IMR-90 (cell line): ENCODE results near the gene XYLB. TPM values are rescaled to one million over a fixed set of nuclear protein-coding genes. Genes with fewer than 3 reads are reported as not detected.

Experiments used
- ATAC-seq: fragments of 200-7000 bp; cut with Tn5 transposase; 2 replicates; pipeline ENCODE4 v1.9.1; 2020; ENCODE audit warnings: low read depth, mild to moderate bottlenecking, moderate library complexity
- BruUV-seq: library from RNA; stranded (reverse); fragments of 400-500 nt; replicated peaks from 2 replicates; lab custom pipeline; 2021; lab: Mats Ljungman, UMichigan
- CTCF ChIA-PET: fragments of 300-600 bp; formaldehyde crosslinking; extraction: SDS; loops from one replicate; lab custom pipeline; 2021; ENCODE audit warnings: antibody characterized with exemption; lab: Yijun Ruan, JAX
- POLR2A ChIA-PET: fragments of 300-600 bp; sonication (Branson Sonifier 250); formaldehyde crosslinking; loops from one replicate; lab custom pipeline; 2022; ENCODE audit warnings: antibody characterized with exemption; ENCODE audit not compliant: unreplicated experiment; lab: Charles Lee
- DNase-seq: peaks from one replicate; pipeline ENCODE4 v3.0.0; 2013
- H2AFZ ChIP-seq: replicated peaks from 2 replicates; pipeline ENCODE3; 2013; ENCODE audit warnings: low read length, mild to moderate bottlenecking; ENCODE audit not compliant: poor library complexity
- H2AK5ac ChIP-seq: 2 replicates; pipeline ENCODE4 v1.6.1; 2013; ENCODE audit warnings: low read depth, low read length, inconsistent platforms
- H2AK9ac ChIP-seq: replicated peaks from 2 replicates; pipeline ENCODE3; 2013; ENCODE audit warnings: mild to moderate bottlenecking, low read depth, low read length, moderate library complexity; ENCODE audit not compliant: poor library complexity
- H2BK120ac ChIP-seq: 2 replicates; pipeline ENCODE4 v1.6.1; 2013; ENCODE audit warnings: low read depth, low read length, inconsistent platforms
- H2BK15ac ChIP-seq: 3 replicates; pipeline ENCODE4 v1.6.1; 2013; ENCODE audit warnings: low read depth, low read length, inconsistent platforms
- H2BK20ac ChIP-seq: 2 replicates; pipeline ENCODE4 v1.6.1; 2013; ENCODE audit warnings: low read depth, mild to moderate bottlenecking, inconsistent platforms, low read length, moderate library complexity
- H2BK5ac ChIP-seq: 2 replicates; pipeline ENCODE4 v1.6.1; 2013; ENCODE audit warnings: mild to moderate bottlenecking, low read depth, low read length, inconsistent platforms; ENCODE audit not compliant: poor library complexity, severe bottlenecking
- H3K14ac ChIP-seq: replicated peaks from 2 replicates; pipeline ENCODE4 v1.6.1; 2013; ENCODE audit warnings: low read depth, low read length, inconsistent platforms
- H3K18ac ChIP-seq: 2 replicates; pipeline ENCODE4 v1.6.1; 2013; ENCODE audit warnings: low read depth, low read length, control low read depth
- H3K23ac ChIP-seq: 2 replicates; pipeline ENCODE4 v1.6.1; 2013; ENCODE audit warnings: low read depth, low read length, inconsistent platforms
- H3K27ac ChIP-seq: 2 replicates; pipeline ENCODE4 v1.5.1; 2013; ENCODE audit warnings: mild to moderate bottlenecking, control low read depth, low read length; ENCODE audit not compliant: insufficient read depth
- H3K27me3 ChIP-seq: 2 replicates; pipeline ENCODE4 v1.6.1; 2013; ENCODE audit warnings: low read length; ENCODE audit not compliant: control insufficient read depth, insufficient read depth
- H3K36me3 ChIP-seq: 2 replicates; pipeline ENCODE4 v1.6.1; 2013; ENCODE audit warnings: low read length, mixed read lengths; ENCODE audit not compliant: control insufficient read depth, insufficient read depth
- H3K4ac ChIP-seq: 2 replicates; pipeline ENCODE4 v1.6.1; 2013; ENCODE audit warnings: low read depth, low read length, inconsistent platforms
- H3K4me1 ChIP-seq: 2 replicates; pipeline ENCODE4 v1.6.1; 2013; ENCODE audit warnings: low read length, mixed read lengths; ENCODE audit not compliant: control insufficient read depth, insufficient read depth
- H3K4me2 ChIP-seq: 2 replicates; pipeline ENCODE4 v1.6.1; 2013; ENCODE audit warnings: low read depth, mild to moderate bottlenecking, control low read depth, low read length, moderate library complexity
- H3K4me3 ChIP-seq: 2 replicates; pipeline ENCODE4 v1.5.1; 2013; ENCODE audit warnings: low read depth, mild to moderate bottlenecking, control low read depth, low read length, moderate library complexity; ENCODE audit not compliant: insufficient read depth
- H3K56ac ChIP-seq: 2 replicates; pipeline ENCODE4 v1.6.1; 2013; ENCODE audit warnings: low read length, inconsistent platforms; ENCODE audit not compliant: insufficient read depth; ENCODE audit errors: extremely low read depth
- H3K79me1 ChIP-seq, 2 experiments: 2 replicates each; pipeline ENCODE4 v1.6.1; 2013; ENCODE audit warnings: low read length in 2 of 2, inconsistent platforms in 1 of 2, low read depth in 1 of 2
- H3K9ac ChIP-seq: 2 replicates; pipeline ENCODE4 v1.6.1; 2013; ENCODE audit warnings: low read depth, low read length, control low read depth
- H3K9me1 ChIP-seq: 2 replicates; pipeline ENCODE4 v1.6.1; 2013; ENCODE audit warnings: low read length, inconsistent platforms; ENCODE audit not compliant: insufficient read depth
- H3K9me3 ChIP-seq: 2 replicates; pipeline ENCODE4 v1.6.1; 2013; ENCODE audit warnings: low read length; ENCODE audit not compliant: control insufficient read depth, insufficient read depth
- H4K20me1 ChIP-seq: 2 replicates; pipeline ENCODE4 v1.6.1; 2013; ENCODE audit warnings: low read length, inconsistent platforms; ENCODE audit not compliant: insufficient read depth
- H4K5ac ChIP-seq: 2 replicates; pipeline ENCODE4 v1.6.1; 2013; ENCODE audit warnings: mild to moderate bottlenecking, low read depth, low read length, control low read depth
- H4K8ac ChIP-seq, 2 experiments: 2 replicates each; pipeline ENCODE4 v1.6.1; 2013; ENCODE audit warnings: low read depth in 2 of 2, low read length in 2 of 2, control low read depth in 1 of 2, inconsistent platforms in 1 of 2
- H4K91ac ChIP-seq: 2 replicates; pipeline ENCODE4 v1.6.1; 2013; ENCODE audit warnings: low read depth, low read length, inconsistent platforms; ENCODE audit not compliant: insufficient read depth
- BHLHE40 ChIP-seq: fragments of 150-350 bp; IDR thresholded peaks from 2 replicates; pipeline ENCODE4 v1.6.1; 2016; ENCODE audit warnings: mild to moderate bottlenecking, low read depth, low read length
- FOS ChIP-seq: fragments of 150-350 bp; IDR thresholded peaks from 2 replicates; pipeline ENCODE4 v1.6.1; 2016; ENCODE audit warnings: low read depth, low read length
- MAFK ChIP-seq: IDR thresholded peaks from 2 replicates; pipeline ENCODE4 v1.6.1; 2012; ENCODE audit warnings: low read depth, low read length, improper control_type of control experiment
- MXI1 ChIP-seq: IDR thresholded peaks from 2 replicates; pipeline ENCODE4 v1.6.1; 2012; ENCODE audit warnings: low read depth, mild to moderate bottlenecking, low read length, moderate library complexity, borderline replicate concordance
- NFE2L2 ChIP-seq: fragments of 150-350 bp; IDR thresholded peaks from 2 replicates; pipeline ENCODE4 v1.6.1; 2016; ENCODE audit warnings: low read depth, mild to moderate bottlenecking, low read length
- POLR2A ChIP-seq: IDR thresholded peaks from 2 replicates; pipeline ENCODE4 v1.6.1; 2012; ENCODE audit warnings: mild to moderate bottlenecking, low read depth, low read length
- RAD21 ChIP-seq: IDR thresholded peaks from 2 replicates; pipeline ENCODE4 v1.6.1; 2012; ENCODE audit warnings: low read length, improper control_type of control experiment
- RCOR1 ChIP-seq: IDR thresholded peaks from 2 replicates; pipeline ENCODE4 v1.6.1; 2012; ENCODE audit warnings: mild to moderate bottlenecking, low read length, improper control_type of control experiment; ENCODE audit not compliant: insufficient replicate concordance
- SMC3 ChIP-seq: fragments of 150-350 bp; IDR thresholded peaks from 2 replicates; pipeline ENCODE4 v1.6.1; 2016; ENCODE audit warnings: low read depth, mild to moderate bottlenecking, antibody characterized with exemption, low read length, moderate library complexity
- WGBS, 2 experiments: methylation state at CpG; one replicate each; pipeline versions ENCODE4 v1.1.5 to v1.1.7; 2013; ENCODE audit warnings: missing lambda C conversion rate in 2 of 2; ENCODE audit not compliant: insufficient read length in 1 of 2; ENCODE audit errors: extremely low coverage in 2 of 2; 5-methylcytosine and 5-hydroxymethylcytosine counted together
- dilution Hi-C: fragments of 300-500 bp; cut with HindIII; formaldehyde crosslinking; loops from one replicate; pipeline ENCODE4 v1.14.3; 2018; ENCODE audit warnings: low sequenced_read_pairs; ENCODE audit not compliant: unreplicated experiment
- in situ Hi-C: fragments of 300-500 bp; cut with MboI; formaldehyde crosslinking; loops from 3 replicates; pipeline ENCODE4 v1.14.3; 2019; ENCODE audit warnings: low sequenced_read_pairs, inconsistent platforms, mixed read lengths
- intact Hi-C: fragments of 100-400 bp; cut with micrococcal nuclease; formaldehyde crosslinking; loops from 2 replicates; pipeline ENCODE4 v1.10.0; 2022
- polyA plus RNA-seq, 3 experiments: library from polyadenylated mRNA; depleted of rRNA; stranded (reverse); fragments of >200 nt; gene quantifications; 2 replicates each; pipeline ENCODE4 v1.2.3, GENCODE V29; 2012; ENCODE audit warnings: low replicate concordance in 1 of 3
- total RNA-seq: library from RNA; depleted of rRNA; stranded (reverse); fragments of >200 nt; gene quantifications from 2 replicates; pipeline ENCODE4 v1.2.3, GENCODE V29; 2012
- TF ChIP-seq, protein P1 (sequence below): fragments of 150-350 bp; IDR thresholded peaks from 2 replicates; pipeline ENCODE4 v1.6.1; 2016; ENCODE audit warnings: low read depth, mild to moderate bottlenecking, low read length, moderate library complexity, borderline replicate concordance
- TF ChIP-seq, protein P2 (sequence below): fragments of 150-350 bp; IDR thresholded peaks from 2 replicates; pipeline ENCODE4 v1.6.1; 2017; ENCODE audit warnings: mild to moderate bottlenecking, antibody characterized with exemption, low read length, low read depth
- TF ChIP-seq, protein P3 (sequence below): conservative IDR thresholded peaks from 2 replicates; pipeline ENCODE4 v1.5.1; 2012; ENCODE audit warnings: mild to moderate bottlenecking, low read depth, low read length, improper control_type of control experiment

The XYLB gene
- total and polyA plus RNA-seq, 2 of the 4 experiments (the other 2 are of a cell fraction): 3.0 to 3.4 TPM

DNA sequence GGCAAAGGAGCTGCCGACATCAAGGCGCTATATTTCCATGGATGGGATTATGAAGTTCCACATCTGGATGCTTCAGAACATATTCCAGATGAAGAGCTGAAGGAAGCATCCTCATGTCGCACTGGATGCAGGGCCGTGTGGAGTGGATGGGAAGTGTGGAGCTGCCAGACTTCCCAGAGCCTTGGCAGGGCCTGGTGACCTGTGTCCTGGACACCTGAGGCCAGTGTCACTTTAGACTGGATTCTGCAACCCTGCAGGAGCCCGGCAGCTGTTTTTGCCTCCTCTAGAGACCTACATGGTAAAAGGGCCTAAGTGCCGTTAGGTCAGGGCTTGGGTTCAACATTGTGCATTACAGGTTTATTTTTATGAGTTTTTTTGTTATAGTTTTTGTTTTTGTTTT is 11.3 kb upstream of the XYLB start (continued):
- TF ChIP-seq, protein P1, sequence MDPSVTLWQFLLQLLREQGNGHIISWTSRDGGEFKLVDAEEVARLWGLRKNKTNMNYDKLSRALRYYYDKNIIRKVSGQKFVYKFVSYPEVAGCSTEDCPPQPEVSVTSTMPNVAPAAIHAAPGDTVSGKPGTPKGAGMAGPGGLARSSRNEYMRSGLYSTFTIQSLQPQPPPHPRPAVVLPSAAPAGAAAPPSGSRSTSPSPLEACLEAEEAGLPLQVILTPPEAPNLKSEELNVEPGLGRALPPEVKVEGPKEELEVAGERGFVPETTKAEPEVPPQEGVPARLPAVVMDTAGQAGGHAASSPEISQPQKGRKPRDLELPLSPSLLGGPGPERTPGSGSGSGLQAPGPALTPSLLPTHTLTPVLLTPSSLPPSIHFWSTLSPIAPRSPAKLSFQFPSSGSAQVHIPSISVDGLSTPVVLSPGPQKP: no peak
- TF ChIP-seq POLR2A (no peak), SMC3 (no peak), NFE2L2 (no peak)

DNA sequence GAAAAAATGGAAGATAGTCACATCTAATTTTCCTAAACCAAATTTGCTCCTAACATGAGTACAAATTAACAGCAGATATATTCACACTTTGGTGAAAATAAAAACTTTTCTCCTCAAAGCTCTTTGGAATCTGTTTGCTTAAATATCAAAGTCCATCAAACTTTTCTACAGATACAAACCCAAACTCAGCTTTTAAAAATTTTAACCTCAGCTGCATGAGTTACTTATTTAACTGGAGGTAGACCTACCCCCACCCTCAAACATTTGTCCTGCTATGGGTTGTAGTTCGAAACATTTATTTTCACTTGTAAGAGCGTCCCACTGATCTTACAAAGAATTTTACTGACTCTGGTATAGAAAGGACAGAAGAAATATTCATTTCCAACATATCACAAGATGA is 8.9 kb upstream of the XYLB start:
- intact Hi-C loops: no loop called here

More for the DNA sequence above, 8.9 kb upstream of the XYLB start:
- Histone ChIP-seq H4K8ac (no peak overlapping the region), H3K4me3 (no peak overlapping the region), H3K4ac (no peak overlapping the region), H3K9me1 (no peaks in the 10 kb centered on the region), H3K36me3 (no peaks in the 10 kb centered on the region), H2AFZ (no peak overlapping the region), H3K56ac (no peak overlapping the region), H4K20me1 (no peaks in the 10 kb centered on the region), H2BK5ac (no peak overlapping the region), H2AK5ac (no peak overlapping the region), H3K18ac (no peak overlapping the region), H4K91ac (no peak overlapping the region), H3K4me1 (peaks cover 1% of the 10 kb centered on the region; the same call in 1 of the 2 replicates), H3K9ac (no peak overlapping the region), H3K9me3 (no peaks in the 10 kb centered on the region), H3K23ac (no peak overlapping the region), H3K4me2 (no peak overlapping the region), H2BK15ac (no peak overlapping the region), H2AK9ac (no peak overlapping the region), H2BK20ac (no peak overlapping the region), H4K5ac (no peak overlapping the region), H3K27ac (no peak overlapping the region), H3K14ac (no peak overlapping the region), H3K79me1 (no peaks in the 10 kb centered on the region), H2BK120ac (no peak overlapping the region), H3K27me3 (peaks cover 10% of the 10 kb centered on the region)
- TF ChIP-seq, protein P1: no peak
- TF ChIP-seq MXI1: no peak
- TF ChIP-seq, protein P2, sequence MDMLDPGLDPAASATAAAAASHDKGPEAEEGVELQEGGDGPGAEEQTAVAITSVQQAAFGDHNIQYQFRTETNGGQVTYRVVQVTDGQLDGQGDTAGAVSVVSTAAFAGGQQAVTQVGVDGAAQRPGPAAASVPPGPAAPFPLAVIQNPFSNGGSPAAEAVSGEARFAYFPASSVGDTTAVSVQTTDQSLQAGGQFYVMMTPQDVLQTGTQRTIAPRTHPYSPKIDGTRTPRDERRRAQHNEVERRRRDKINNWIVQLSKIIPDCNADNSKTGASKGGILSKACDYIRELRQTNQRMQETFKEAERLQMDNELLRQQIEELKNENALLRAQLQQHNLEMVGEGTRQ: no peak
- no peak for TF ChIP-seq RCOR1
- TF ChIP-seq, protein P3, sequence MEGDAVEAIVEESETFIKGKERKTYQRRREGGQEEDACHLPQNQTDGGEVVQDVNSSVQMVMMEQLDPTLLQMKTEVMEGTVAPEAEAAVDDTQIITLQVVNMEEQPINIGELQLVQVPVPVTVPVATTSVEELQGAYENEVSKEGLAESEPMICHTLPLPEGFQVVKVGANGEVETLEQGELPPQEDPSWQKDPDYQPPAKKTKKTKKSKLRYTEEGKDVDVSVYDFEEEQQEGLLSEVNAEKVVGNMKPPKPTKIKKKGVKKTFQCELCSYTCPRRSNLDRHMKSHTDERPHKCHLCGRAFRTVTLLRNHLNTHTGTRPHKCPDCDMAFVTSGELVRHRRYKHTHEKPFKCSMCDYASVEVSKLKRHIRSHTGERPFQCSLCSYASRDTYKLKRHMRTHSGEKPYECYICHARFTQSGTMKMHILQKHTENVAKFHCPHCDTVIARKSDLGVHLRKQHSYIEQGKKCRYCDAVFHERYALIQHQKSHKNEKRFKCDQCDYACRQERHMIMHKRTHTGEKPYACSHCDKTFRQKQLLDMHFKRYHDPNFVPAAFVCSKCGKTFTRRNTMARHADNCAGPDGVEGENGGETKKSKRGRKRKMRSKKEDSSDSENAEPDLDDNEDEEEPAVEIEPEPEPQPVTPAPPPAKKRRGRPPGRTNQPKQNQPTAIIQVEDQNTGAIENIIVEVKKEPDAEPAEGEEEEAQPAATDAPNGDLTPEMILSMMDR: no peak
- no peak for TF ChIP-seq MAFK
- no peak for TF ChIP-seq BHLHE40
- TF ChIP-seq FOS: no peak
- no peak for TF ChIP-seq POLR2A
- TF ChIP-seq RAD21: no peak
- dilution Hi-C loops: no loop called here
- POLR2A ChIA-PET: no interaction called here
- WGBS, 2 experiments: no CpG with 5 or more reads among the region's 2 CpGs
- ATAC-seq (no peak), DNase-seq (no peak)
- CTCF ChIA-PET: no interaction called here
- no TSS peak for BruUV-seq
- in situ Hi-C loops: no loop called here
